ENCODE data around the gene LRRC27. TPM values are rescaled to one million over a fixed set of nuclear protein-coding genes. Genes with fewer than 3 reads are reported as not detected.

Gene LRRC27
- polyA plus RNA-seq, 2 donors, result 2.3 to 2.6 TPM

DNA sequence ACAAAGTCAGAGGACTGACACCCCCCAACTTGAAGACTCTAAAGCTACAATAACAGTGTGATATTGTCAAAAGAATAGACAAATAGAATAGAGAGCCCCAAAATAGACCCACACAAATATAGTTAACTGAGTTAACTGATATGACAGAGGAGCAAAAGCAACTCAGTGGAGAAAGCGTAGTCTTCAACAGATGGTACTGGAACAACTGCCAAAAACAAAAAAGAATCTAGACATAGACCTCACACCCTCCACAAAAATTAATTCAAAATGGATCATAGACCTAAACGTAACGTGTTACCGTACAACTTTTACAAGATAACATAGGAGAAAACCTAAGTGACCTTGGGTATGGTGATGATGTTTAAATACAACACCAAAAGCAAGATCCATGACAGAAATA lies 36.4 kb downstream of the LRRC27 start:
- no peaks in the 10 kb centered on the region for H3K9me3 ChIP-seq (ENCODE audit: control insufficient read depth in 2 of 2, insufficient read depth in 1 of 2, low read depth in 1 of 2, low read length in 1 of 2)
- no peaks in the 10 kb centered on the region for H3K27me3 ChIP-seq (ENCODE audit: control insufficient read depth in 1 of 2, insufficient read depth in 2 of 2, low read length in 2 of 2)
- H3K4me3 ChIP-seq (ENCODE audit: low read depth in 1 of 2, low read length in 2 of 2), result no peak overlapping the region
- H3K36me3 ChIP-seq (ENCODE audit: control insufficient read depth in 2 of 2, insufficient read depth in 2 of 2, low read length in 1 of 2), result peaks cover 3 to 9% of the 10 kb centered on the region in 2 donors
- WGBS, 2 donors, result 72 to 92% methylated on average over 4 of the region's 4 CpGs
- no peak overlapping the region for H3K27ac ChIP-seq (ENCODE audit: low read depth in 2 of 2, low read length in 1 of 2)
- H3K4me1 ChIP-seq (ENCODE audit: control insufficient read depth in 2 of 2, insufficient read depth in 2 of 2, low read length in 1 of 2), result no peaks in the 10 kb centered on the region

DNA sequence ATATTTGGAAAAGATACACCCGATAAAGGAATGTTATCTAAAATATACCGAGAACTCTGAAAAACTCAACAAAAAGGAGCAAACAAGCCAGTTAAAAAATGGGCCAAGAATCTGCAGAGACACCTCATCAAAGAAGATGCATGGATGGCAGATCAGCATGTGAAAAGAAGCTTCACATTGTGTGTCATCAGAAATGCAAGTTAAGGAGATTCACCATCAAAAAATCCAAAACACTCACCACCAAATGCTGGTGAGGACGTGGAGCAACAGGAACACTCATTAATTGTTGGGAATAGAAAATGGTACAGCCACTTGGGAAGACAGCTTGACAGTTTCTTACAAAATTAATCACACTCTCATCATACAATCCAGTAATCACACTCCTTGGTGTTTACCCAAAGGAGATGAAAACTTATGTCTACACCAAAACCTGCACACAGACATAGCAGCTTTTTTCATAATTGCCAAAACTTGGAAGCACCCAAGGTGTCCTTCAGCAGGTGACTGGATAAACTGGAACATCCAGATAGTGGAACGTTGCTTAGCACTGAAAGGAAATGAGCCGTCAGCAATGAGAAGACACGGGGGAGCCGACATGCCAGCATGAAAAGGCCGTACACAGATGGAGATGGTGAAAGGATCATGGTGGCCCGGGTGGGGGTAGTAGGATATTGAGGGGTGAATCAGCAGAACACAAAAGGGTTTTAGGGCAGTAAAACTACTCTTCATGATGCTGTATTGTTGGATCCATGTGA lies 37.1 kb downstream of the LRRC27 start:
- H3K36me3 ChIP-seq (ENCODE audit: control insufficient read depth in 2 of 2, insufficient read depth in 2 of 2, low read length in 1 of 2), result peaks cover 3 to 9% of the 10 kb centered on the region in 2 donors
- no peaks in the 10 kb centered on the region for H3K9me3 ChIP-seq (ENCODE audit: control insufficient read depth in 2 of 2, insufficient read depth in 1 of 2, low read depth in 1 of 2, low read length in 1 of 2)
- no peak overlapping the region for H3K27ac ChIP-seq (ENCODE audit: low read depth in 2 of 2, low read length in 1 of 2)
- no peak overlapping the region for H3K4me3 ChIP-seq (ENCODE audit: low read depth in 1 of 2, low read length in 2 of 2)
- H3K27me3 ChIP-seq (ENCODE audit: control insufficient read depth in 1 of 2, insufficient read depth in 2 of 2, low read length in 2 of 2), result no peaks in the 10 kb centered on the region
- 77 to 80% methylated on average over 9 of the region's 9 CpGs for WGBS, 2 donors
- H3K4me1 ChIP-seq (ENCODE audit: control insufficient read depth in 2 of 2, insufficient read depth in 2 of 2, low read length in 1 of 2), result no peaks in the 10 kb centered on the region

DNA sequence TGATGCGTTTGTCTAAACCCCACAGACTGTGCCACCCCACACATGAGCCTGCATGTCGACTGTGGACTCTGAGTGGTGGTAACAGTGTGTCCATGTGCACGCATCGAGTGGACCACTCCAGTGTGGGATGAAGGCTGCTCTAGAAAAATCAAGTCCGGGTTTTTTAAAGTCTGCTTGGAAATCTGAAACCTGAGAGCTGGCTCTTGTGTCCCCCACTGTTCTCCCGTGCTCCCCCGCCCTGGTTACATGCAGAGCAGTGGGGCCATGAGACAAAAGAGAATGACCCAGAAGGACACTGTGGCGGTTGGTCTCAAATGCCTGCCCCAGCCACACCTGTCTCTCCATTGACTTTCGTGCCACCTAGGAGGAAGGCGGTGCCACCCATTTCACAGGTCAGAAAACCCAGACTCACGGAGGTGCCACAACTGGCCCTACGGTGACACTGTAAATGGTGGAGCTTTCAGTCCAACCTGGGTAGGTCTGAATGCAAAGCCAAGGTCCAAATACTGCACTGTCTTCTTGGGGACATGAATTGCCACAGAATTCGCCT lies 37.7 kb downstream of the LRRC27 start:
- no peak overlapping the region for H3K4me3 ChIP-seq (ENCODE audit: low read depth in 1 of 2, low read length in 2 of 2)
- H3K9me3 ChIP-seq (ENCODE audit: control insufficient read depth in 2 of 2, insufficient read depth in 1 of 2, low read depth in 1 of 2, low read length in 1 of 2), result no peaks in the 10 kb centered on the region
- WGBS, 2 donors, result 88 to 93% methylated on average over 13 of the region's 13 CpGs
- no peaks in the 10 kb centered on the region for H3K4me1 ChIP-seq (ENCODE audit: control insufficient read depth in 2 of 2, insufficient read depth in 2 of 2, low read length in 1 of 2)
- H3K27ac ChIP-seq (ENCODE audit: low read depth in 2 of 2, low read length in 1 of 2), result no peak overlapping the region
- no peaks in the 10 kb centered on the region for H3K27me3 ChIP-seq (ENCODE audit: control insufficient read depth in 1 of 2, insufficient read depth in 2 of 2, low read length in 2 of 2)
- peaks cover 3 to 9% of the 10 kb centered on the region in 2 donors for H3K36me3 ChIP-seq (ENCODE audit: control insufficient read depth in 2 of 2, insufficient read depth in 2 of 2, low read length in 1 of 2)

DNA sequence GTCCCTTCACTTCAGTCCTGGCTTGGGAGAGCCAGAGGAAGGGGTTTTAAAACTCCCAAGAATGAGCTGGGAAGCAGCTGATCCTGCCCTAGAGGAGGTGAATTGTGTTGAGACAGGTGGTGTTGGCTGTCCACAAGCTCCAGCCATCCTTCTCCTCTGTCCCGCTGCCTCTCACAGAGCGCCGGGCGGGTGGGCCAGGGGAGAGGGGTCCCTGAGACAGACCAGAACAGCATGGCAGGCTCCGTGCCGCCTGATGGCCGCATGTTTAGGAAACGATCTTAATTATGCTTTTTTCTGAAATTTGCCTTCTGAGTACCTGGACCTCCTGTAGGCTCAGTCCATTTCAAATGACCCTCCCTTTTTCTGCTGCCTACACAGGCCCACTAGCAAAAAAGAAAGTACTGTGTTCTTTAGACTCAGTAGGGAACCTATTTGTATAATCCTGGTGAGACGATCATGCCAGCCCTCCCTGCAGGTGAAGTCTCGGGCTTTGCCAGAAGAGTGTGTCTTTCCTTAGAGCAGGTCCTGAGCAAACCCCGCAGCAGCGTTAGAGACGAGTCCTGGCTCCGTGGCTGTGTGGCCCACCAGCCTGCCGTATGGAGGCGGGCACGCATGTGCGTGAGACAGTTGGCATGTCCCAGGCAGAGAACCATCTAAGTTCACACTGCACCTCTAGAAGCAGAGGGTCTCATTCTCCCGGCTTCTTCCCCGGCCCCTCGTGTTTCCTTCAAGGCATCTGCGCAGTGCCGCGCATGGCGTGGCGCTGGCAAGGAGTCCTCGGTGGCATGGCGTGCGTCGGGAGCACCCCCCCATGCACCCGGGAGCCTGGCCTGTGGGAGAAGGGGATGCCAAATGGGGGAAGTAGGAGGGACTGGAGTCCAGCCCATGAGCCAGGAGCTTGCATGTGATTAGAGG lies 38.7 kb downstream of the LRRC27 start:
- 95 to 96% methylated on average over 31 of the region's 31 CpGs for WGBS, 2 donors
- no peak overlapping the region for H3K4me3 ChIP-seq (ENCODE audit: low read depth in 1 of 2, low read length in 2 of 2)
- H3K27ac ChIP-seq (ENCODE audit: low read depth in 2 of 2, low read length in 1 of 2), result no peak overlapping the region
- H3K27me3 ChIP-seq (ENCODE audit: control insufficient read depth in 1 of 2, insufficient read depth in 2 of 2, low read length in 2 of 2), result no peaks in the 10 kb centered on the region
- H3K36me3 ChIP-seq (ENCODE audit: control insufficient read depth in 2 of 2, insufficient read depth in 2 of 2, low read length in 1 of 2), result peaks cover 3 to 8% of the 10 kb centered on the region in 2 donors
- H3K4me1 ChIP-seq (ENCODE audit: control insufficient read depth in 2 of 2, insufficient read depth in 2 of 2, low read length in 1 of 2), result no peaks in the 10 kb centered on the region
- no peaks in the 10 kb centered on the region for H3K9me3 ChIP-seq (ENCODE audit: control insufficient read depth in 2 of 2, insufficient read depth in 1 of 2, low read depth in 1 of 2, low read length in 1 of 2)

DNA sequence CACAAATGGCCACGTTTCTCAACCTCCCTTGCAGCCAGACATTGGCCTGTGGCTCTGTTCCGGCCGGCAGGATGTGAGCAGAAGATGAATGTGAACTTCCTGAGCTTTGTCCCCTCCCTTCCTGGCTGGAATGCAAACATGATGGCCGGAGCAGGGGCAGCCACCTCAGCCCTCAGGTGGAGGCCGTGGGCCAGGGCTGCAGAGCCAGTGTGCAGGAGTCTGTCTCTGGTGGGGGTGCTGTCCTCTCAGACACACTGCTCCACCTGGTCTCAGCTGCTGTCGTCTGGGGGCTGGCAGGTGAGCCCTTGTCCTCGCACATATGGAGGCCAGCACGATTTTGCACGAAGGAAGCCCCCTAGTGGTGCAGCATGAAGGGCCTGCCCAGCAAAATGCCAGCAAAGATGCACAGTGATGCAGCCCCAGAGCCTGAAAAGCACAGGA lies 39.7 kb downstream of the LRRC27 start:
- H3K9me3 ChIP-seq (ENCODE audit: control insufficient read depth in 2 of 2, insufficient read depth in 1 of 2, low read depth in 1 of 2, low read length in 1 of 2), result no peaks in the 10 kb centered on the region
- H3K4me3 ChIP-seq (ENCODE audit: low read depth in 1 of 2, low read length in 2 of 2), result no peak overlapping the region
- H3K36me3 ChIP-seq (ENCODE audit: control insufficient read depth in 2 of 2, insufficient read depth in 2 of 2, low read length in 1 of 2), result peaks cover under 1 to 2% of the 10 kb centered on the region in 2 donors
- H3K27ac ChIP-seq (ENCODE audit: low read depth in 2 of 2, low read length in 1 of 2), result no peak overlapping the region
- H3K4me1 ChIP-seq (ENCODE audit: control insufficient read depth in 2 of 2, insufficient read depth in 2 of 2, low read length in 1 of 2), result no peaks in the 10 kb centered on the region
- H3K27me3 ChIP-seq (ENCODE audit: control insufficient read depth in 1 of 2, insufficient read depth in 2 of 2, low read length in 2 of 2), result no peaks in the 10 kb centered on the region
- WGBS, 2 donors, result 79 to 82% methylated on average over 9 of the region's 9 CpGs

DNA sequence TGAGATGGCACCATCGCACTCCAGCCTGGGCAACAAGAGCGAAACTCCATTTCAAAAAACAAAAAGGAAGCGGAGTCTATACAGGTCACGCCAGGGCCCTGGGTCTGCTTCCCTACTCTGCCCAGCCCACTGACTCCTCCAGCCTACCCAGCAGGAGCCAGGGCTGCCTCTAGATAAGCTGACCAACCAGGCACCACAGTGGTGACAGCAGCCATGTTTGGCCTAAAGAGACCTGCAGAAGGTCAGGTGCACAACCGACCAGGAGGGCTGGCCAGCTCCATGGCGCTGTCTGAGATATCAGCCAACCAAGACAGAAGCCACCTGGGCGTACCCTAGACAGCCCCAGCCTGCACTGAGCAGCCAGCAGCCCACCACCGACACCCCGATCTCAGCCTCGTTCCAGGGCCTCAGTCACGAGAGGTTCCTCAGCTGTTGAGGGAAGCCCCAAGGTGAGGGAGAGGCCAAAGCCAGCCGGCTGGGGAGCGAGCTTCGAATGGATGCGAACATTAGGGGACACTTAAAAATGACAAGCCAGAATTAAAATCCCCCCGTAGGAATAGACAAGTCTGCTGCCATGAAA lies 40.6 kb downstream of the LRRC27 start:
- 90 to 94% methylated on average over 16 of the region's 16 CpGs for WGBS, 2 donors
- Histone ChIP-seq H3K9me3 (ENCODE audit: control insufficient read depth in 2 of 2, insufficient read depth in 1 of 2, low read depth in 1 of 2, low read length in 1 of 2) (no peaks in the 10 kb centered on the region), H3K4me1 (ENCODE audit: control insufficient read depth in 2 of 2, insufficient read depth in 2 of 2, low read length in 1 of 2) (no peaks in the 10 kb centered on the region)

DNA sequence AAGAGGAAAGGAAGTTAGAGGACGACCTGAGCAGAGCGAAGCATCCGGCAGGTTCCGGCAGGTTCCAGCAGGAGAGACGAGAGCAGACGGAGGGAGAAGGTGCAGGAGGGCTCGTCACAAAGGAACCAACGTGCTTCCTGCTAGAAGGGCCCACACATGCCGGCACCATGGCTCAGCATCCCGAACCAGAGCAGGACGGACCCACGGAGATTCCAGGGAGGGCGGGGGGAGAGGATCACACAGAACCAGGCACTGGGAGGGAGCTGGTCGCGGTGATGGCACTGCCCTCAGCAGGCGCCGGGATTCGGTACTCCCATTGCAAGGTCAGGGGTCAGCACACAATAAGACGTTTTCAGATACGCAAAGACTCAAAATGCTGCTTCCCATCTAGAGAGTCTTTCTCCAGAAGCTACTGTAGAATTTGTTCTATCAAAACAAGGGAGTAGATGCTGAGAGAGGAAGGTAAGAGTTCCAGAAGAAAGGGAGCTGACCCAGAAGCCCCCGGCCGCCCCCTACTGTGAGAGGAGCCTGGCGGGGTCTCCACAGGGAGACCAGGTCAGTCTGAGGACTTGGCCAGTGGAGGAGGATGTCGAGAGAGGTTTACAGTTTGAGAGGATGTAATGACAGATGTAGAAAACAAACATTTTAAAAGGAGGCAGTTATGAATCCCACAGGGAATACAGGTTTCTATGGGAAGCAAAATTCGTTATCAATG lies 41.4 kb downstream of the LRRC27 start:
- Histone ChIP-seq H3K4me3 (ENCODE audit: low read depth in 1 of 2, low read length in 2 of 2) (no peak overlapping the region), H3K27me3 (ENCODE audit: control insufficient read depth in 1 of 2, insufficient read depth in 2 of 2, low read length in 2 of 2) (no peaks in the 10 kb centered on the region), H3K27ac (ENCODE audit: low read depth in 2 of 2, low read length in 1 of 2) (no peak overlapping the region), H3K36me3 (ENCODE audit: control insufficient read depth in 2 of 2, insufficient read depth in 2 of 2, low read length in 1 of 2) (no peaks in the 10 kb centered on the region), H3K4me1 (ENCODE audit: control insufficient read depth in 2 of 2, insufficient read depth in 2 of 2, low read length in 1 of 2) (no peaks in the 10 kb centered on the region), H3K9me3 (ENCODE audit: control insufficient read depth in 2 of 2, insufficient read depth in 1 of 2, low read depth in 1 of 2, low read length in 1 of 2) (peaks cover 0 to 1% of the 10 kb centered on the region in 2 donors)
- WGBS, 2 donors, result 79 to 82% methylated on average over 25 of the region's 25 CpGs

More for the DNA sequence above, 40.6 kb downstream of the LRRC27 start:
- Histone ChIP-seq H3K4me3 (ENCODE audit: low read depth in 1 of 2, low read length in 2 of 2) (no peak overlapping the region), H3K36me3 (ENCODE audit: control insufficient read depth in 2 of 2, insufficient read depth in 2 of 2, low read length in 1 of 2) (no peaks in the 10 kb centered on the region), H3K27me3 (ENCODE audit: control insufficient read depth in 1 of 2, insufficient read depth in 2 of 2, low read length in 2 of 2) (no peaks in the 10 kb centered on the region), H3K27ac (ENCODE audit: low read depth in 2 of 2, low read length in 1 of 2) (no peak overlapping the region)

DNA sequence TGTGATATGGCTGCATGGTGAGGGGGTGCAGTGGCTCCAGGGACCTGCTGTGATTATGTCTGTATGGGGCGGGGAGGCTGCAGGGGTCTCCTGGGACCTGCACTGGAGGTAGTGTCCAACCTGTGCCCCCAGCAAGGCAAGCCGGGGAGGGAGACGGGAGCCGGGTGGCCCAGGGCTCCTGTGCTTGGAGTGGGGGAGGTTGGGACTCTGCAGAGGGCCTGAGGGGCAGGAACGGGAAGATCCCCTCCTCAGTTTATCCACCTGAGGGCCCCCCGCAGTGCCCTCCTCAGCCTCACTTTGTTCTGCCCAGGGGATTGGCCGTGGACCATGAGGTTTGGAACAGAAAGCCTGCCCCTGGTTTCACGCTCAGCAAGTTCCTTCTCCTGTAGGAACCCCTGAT lies 42.2 kb downstream of the LRRC27 start:
- H3K27ac ChIP-seq (ENCODE audit: low read depth in 2 of 2, low read length in 1 of 2), result no peak overlapping the region
- 83 to 91% methylated on average over 7 to 8 of the region's 8 CpGs for WGBS, 2 donors
- H3K4me1 ChIP-seq (ENCODE audit: control insufficient read depth in 2 of 2, insufficient read depth in 2 of 2, low read length in 1 of 2), result no peaks in the 10 kb centered on the region
- H3K36me3 ChIP-seq (ENCODE audit: control insufficient read depth in 2 of 2, insufficient read depth in 2 of 2, low read length in 1 of 2), result no peaks in the 10 kb centered on the region
- peaks cover 0 to 2% of the 10 kb centered on the region in 2 donors for H3K9me3 ChIP-seq (ENCODE audit: control insufficient read depth in 2 of 2, insufficient read depth in 1 of 2, low read depth in 1 of 2, low read length in 1 of 2)
- no peaks in the 10 kb centered on the region for H3K27me3 ChIP-seq (ENCODE audit: control insufficient read depth in 1 of 2, insufficient read depth in 2 of 2, low read length in 2 of 2)
- no peak overlapping the region for H3K4me3 ChIP-seq (ENCODE audit: low read depth in 1 of 2, low read length in 2 of 2)

DNA sequence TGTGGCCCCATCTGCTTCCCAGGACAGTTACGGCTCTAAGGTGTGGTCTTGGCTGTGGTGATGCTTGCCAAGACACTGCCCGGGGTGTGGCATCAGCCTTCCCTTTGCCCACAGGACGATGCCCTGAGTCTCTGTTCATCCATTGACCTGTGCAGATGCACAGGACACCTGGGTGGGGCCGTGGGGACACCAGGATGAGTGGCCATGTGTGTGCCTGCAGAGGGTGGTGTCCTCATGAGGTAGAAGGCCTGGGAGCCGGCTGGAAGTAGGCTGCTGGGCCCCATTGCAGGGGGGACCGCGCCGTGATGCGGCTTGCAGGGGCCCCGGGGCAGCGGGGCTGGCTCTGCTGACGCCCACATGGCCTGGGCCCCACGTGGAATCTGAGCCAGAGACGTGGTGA lies 42.6 kb downstream of the LRRC27 start:
- no peaks in the 10 kb centered on the region for H3K27me3 ChIP-seq (ENCODE audit: control insufficient read depth in 1 of 2, insufficient read depth in 2 of 2, low read length in 2 of 2)
- no peaks in the 10 kb centered on the region for H3K36me3 ChIP-seq (ENCODE audit: control insufficient read depth in 2 of 2, insufficient read depth in 2 of 2, low read length in 1 of 2)
- no peak overlapping the region for H3K4me3 ChIP-seq (ENCODE audit: low read depth in 1 of 2, low read length in 2 of 2)
- no peak overlapping the region for H3K27ac ChIP-seq (ENCODE audit: low read depth in 2 of 2, low read length in 1 of 2)
- H3K9me3 ChIP-seq (ENCODE audit: control insufficient read depth in 2 of 2, insufficient read depth in 1 of 2, low read depth in 1 of 2, low read length in 1 of 2), result peaks cover 0 to 2% of the 10 kb centered on the region in 2 donors
- no peaks in the 10 kb centered on the region for H3K4me1 ChIP-seq (ENCODE audit: control insufficient read depth in 2 of 2, insufficient read depth in 2 of 2, low read length in 1 of 2)
- 87 to 91% methylated on average over 14 of the region's 14 CpGs for WGBS, 2 donors
